ENCODE data around the gene PSG5.
"Not testable (repeated sequence)": the region's sequence is repeated elsewhere in the genome, so short reads cannot be mapped to it uniquely, and the experiment has no call there.

The PSG5 gene

DNA sequence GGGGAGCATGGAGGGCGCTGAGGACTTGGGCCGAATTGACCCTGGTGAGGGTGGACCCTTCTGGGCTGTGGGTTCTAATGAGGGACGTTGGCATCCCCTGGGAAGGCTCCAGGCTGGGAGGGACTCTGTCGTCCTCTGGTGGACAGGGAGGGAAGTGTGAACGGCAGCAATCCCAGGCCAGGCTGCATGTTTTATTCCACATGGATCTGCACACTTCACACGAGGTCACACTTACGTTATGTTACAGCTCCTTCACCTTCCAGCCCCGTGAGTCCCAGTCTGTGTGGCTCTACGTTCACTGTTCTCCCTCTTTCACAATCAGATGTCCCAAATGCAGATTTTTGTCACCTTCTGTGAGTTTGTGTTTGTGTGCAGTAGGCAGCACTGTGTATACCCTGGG lies 1.8 kb upstream of the PSG5 start:
- DNase-seq (ENCODE audit: low read depth in 2 of 2, low spot score in 1 of 2) = not testable (repeated sequence)

DNA sequence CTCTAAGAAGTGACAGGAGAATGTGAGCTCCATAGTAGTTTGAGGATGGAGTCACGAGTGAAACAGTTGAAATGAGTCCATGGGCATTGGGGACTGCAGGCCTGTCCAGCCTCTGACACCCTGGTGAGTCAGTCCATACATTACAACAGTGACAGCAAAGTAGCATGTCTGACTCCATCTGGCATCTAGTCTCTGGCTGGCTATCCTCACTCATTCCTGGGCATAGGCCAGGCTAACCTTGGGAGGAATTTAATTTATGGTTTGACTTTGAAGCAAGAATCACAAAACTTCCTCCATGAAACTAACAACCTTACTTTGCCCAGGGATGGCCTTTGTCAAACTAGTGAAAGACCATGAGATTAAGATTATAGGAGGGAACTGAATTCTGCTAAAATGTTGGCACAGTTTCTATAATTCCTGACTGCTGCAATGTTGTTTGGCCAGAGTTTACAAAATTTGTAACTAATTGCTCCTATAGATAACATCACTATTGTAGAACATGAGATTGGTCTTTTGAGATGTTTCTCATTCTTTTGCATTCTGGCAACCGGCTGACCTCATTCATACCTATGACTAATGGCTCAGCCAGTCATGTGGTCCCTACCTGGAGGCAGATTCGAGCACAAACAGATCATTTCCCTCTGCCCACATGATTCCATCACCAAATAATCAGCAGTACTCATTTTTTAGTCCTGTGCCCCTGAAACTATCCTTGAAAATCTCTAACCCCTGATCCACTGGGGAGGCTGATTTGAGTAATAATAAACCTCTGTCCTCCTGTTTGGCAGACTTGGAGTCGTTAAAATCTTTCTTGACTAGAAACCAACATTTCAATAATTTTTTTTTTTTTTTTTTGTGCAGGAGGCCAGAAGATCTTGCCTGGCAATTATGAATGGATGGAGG lies 4.2 kb downstream of the PSG5 start:
- not testable (repeated sequence) for DNase-seq (ENCODE audit: low read depth in 2 of 2, low spot score in 1 of 2)

DNA sequence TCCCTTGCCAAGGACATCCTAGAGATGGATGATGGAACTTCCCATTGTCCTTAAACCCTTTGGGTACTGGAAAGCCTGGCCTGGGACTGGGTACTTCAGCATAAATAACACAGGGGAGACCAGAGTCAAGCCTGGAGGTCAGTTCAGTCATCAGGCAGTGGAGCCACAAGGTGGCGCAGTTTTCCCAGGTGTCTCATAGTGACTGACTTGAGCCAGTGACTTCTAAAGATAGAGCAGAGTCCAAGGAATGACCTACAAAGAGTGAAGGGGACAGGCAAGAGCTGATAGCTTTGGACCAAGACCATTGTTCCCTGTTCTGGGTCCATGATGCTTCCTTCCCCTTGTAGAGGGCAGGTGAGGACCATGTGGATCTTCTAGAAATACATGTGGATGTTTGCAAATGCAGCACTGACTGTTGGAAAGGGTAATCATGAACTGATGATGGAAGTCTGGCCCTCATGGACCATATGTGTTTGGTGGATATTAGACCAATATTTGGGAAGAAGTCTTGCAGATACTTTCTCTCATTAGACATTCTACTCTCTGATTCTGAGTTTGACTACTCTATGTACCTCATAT lies 6.7 kb downstream of the PSG5 start:
- DNase-seq (ENCODE audit: low read depth in 2 of 2, low spot score in 1 of 2) = not testable (repeated sequence)

DNA sequence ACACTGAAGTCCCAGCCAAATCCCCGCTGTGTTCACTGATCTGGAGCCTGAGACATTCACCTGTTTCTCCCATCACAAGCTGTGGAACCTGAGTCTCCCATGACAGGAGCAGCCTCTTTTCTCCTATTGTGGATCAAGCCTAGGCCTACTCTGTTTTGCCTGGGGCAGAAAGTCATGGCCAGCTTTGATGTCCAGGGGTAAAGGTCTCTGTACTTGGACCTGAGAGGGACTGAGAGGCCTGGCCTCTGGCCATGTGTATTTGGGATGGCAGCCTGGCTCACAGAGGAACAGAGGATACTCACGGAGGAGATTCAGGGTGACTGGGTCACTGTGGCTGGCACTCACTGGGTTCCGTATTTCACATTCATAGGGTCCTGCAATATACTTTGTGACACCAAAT lies 7.8 kb downstream of the PSG5 start:
- not testable (repeated sequence) for DNase-seq (ENCODE audit: low read depth in 2 of 2, low spot score in 1 of 2)

DNA sequence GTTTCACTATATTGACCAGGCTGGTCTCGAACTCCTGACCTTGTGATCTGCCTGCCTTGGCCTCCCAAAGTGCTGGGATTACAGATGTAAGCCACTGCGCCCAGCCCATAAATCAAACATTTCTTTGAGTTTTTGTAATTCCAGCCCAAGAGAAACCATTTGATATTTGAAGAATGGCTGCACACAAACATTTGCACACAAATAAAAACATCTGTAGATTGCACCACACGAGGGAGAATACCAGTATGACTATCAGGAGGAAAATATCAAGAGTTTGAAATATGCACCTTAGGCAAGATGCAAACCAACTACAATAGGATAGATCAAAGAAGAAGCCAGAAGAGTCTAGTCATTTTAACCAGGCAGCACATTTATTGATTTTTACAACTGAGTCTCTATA lies 20.4 kb downstream of the PSG5 start:
- not testable (repeated sequence) for DNase-seq (ENCODE audit: low read depth in 2 of 2, low spot score in 1 of 2)

DNA sequence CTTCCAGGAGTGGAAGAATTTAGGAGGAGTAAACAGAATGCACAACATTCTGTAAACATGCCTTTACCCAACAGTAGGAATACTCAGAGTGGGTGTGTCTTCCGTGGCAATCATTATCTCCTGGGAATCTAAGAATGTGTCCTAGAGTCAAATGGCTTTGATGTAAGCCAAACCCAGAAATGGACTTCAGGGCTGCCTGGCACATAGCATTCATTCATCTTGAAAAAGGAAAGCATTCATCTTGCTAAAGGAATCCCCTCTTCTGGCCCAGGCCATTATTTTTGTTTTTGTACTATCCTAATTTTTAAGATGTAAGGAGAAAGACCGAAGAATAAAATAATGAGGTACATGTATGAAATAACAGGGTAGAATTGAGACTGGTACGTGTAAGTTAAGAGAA lies 23.2 kb downstream of the PSG5 start:
- DNase-seq (ENCODE audit: low read depth in 2 of 2, low spot score in 1 of 2) = not testable (repeated sequence)

DNA sequence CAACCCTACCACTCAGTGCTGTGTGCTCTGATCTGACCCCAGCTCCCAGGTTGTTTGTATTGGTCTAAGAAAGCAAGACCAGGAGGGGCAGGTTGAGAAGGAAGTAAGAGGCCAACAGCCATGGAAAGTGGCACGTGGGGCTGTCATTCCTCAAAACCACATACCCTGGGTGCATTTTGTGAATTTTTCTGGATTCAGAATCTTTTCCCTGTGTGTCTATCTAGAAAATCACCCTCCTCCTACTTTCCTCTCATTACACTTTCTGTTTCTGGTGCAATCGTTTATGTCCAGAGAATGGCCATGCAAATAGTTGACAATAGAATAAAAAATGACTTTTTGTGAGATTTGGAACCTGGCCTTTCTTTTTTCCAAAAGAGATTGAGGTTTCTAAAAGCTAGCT lies 24.1 kb downstream of the PSG5 start:
- DNase-seq (ENCODE audit: low read depth in 2 of 2, low spot score in 1 of 2) = not testable (repeated sequence)

DNA sequence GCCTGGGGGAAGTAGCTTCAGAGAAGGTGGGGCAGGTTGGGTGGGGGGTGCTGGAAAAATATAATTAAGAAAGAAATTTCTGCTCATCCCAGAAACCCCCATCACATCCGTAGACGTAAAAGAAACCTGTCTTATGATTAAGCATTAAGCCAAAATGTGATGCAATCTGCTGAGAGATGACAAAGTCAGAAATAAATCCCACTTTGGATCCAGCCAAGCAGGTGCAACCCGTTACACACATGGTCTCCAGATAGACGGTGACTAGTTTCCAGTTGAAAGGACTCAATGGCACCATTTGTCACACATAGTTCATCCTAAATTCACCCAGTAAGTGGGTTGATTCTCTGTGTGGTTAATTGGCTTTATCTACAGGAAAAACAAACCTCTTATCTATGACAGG lies 34.1 kb downstream of the PSG5 start:
- no peak for DNase-seq (ENCODE audit: low read depth in 2 of 2, low spot score in 1 of 2)

DNA sequence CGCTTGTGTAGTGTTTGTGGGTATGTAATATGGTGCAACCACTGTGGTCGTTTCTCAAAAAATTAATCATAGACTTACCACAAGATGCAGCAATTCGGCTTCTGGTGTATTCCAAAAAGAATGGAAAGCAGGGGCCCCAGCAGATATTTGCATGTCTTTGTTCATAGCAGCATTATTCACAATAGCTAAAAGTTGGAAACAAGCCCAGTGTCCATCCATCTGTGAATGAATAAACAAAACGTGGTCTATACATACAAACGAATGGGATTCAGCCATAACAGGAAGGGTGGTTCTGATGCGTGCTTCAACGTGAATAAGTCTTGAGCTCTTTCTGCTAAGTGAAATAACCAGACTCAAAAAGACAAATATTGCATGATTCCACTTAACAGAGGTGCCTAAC lies 36.5 kb downstream of the PSG5 start:
- not testable (repeated sequence) for DNase-seq (ENCODE audit: low read depth in 2 of 2, low spot score in 1 of 2)

DNA sequence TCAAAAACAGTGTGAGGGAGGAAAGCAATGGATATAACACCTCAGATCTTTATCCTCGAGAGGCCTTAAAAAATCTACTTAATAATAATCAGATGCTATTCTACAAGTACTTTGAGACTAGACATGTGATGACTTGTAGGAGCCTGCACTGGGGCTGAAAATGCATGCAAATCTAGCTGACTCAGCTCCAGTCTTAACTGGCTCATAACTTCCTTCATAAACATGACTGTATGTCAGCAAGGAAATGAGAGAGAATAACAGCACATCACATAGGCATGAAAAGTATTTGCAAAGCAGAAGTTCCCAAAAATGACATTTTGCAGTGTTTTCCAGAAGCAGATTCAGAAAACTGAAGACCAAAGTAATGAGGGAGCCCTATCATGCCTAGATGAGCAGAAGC lies 38.1 kb downstream of the PSG5 start:
- DNase-seq (ENCODE audit: low read depth in 2 of 2, low spot score in 1 of 2) = no peak

DNA sequence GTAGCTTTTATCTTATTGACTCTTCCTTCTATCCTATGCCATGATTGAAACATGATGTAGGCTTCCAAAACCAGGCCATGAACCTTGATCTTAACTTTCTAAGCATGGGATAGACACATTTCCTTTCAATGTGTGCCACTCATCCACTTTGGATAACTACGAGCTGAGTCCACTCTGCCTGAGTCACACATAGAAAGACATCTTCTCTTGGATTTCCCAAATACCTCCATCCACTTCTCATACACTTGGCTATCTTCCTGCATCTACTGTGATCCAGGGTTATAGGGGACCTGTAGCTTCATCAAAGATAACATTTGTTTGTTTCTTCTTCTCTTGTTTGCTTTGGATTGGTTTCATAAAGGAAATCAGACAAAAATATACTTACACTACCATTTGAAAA lies 44.6 kb downstream of the PSG5 start:
- not testable (repeated sequence) for DNase-seq (ENCODE audit: low read depth in 2 of 2, low spot score in 1 of 2)

DNA sequence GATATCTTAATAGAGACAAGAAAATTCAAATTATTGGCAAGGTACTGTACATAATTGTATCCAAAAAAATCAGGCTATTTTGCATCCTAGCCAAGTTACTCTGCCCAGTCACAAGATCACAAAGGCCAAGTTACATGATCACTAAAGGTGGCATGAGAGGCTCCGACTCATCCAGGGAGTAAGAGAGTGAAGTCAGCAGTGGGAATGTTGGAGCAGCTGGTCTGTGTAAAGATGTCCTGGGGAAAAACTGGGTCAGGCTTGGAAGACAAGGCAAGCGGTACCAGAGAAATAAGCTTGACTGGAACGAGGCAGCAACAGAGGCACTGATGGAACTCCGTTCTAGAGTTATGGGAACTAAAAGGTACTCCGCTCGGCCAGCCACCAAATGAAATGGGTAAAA lies 53.6 kb downstream of the PSG5 start:
- DNase-seq (ENCODE audit: low read depth in 2 of 2, low spot score in 1 of 2) = no peak

DNA sequence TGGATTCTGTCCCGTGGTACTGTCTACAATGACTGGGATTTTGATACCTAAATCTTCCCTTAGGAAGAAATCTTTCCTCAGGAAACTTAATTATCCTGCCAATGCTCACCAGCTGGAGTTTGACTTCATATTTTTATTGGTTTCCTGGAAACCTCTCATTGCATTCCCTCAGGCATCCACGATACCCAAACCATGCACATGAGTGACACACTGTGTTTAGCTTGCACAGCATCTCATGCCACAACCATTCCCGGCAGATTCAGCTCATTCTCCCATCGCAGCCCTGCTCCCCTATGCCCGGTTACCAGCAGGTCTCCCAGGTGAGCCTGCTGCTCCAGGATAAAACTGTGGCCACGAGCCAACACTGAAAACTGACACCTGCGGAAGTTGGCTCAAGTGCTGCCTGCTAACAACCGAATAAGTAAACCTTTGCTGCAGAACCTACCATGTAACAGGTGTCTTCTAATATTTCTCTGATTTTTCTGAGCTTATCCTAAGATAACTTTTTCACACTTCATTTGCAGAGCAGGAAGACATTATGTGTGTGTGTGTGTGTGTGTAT lies 55.0 kb downstream of the PSG5 start:
- not testable (repeated sequence) for DNase-seq (ENCODE audit: low read depth in 2 of 2, low spot score in 1 of 2)

DNA sequence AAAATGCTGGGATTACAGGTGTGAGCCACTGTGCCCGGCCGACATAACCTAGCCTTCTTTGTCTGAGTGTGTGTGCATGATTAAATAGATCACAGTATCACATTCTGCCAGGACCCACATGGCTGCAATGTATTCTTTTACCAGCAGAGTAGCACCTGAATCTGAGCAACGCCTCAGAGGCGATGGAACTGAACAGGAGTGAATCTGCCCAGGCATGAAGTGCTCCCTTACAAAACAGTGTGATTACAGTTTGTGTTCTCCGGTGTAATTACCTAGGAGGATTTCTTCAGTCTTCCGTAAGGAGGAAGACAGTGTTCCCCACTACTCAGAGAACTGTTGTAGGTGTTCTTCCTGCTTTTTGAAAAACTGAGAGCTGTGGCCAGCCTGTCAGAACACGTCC lies 57.1 kb downstream of the PSG5 start:
- not testable (repeated sequence) for DNase-seq (ENCODE audit: low read depth in 2 of 2, low spot score in 1 of 2)

DNA sequence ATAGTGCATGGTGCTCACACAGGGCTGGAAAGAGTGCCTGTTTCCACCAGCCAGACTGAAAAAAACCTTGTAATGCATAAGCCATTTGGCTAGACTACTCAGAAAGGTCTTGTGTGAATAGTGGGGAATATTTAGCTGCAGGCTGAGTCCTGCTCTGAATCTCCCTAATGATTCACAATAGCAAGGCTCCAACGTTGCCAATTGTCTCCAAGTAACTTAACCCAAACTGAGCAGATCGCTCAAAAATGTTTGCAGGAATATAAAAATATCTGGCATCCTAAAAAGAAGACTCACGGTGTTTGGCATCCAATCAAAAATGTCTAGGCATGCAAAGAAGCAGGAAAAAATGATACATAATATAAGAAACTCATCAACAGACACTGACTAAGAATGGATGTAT lies 59.0 kb downstream of the PSG5 start:
- DNase-seq (ENCODE audit: low read depth in 2 of 2, low spot score in 1 of 2) = not testable (repeated sequence)

DNA sequence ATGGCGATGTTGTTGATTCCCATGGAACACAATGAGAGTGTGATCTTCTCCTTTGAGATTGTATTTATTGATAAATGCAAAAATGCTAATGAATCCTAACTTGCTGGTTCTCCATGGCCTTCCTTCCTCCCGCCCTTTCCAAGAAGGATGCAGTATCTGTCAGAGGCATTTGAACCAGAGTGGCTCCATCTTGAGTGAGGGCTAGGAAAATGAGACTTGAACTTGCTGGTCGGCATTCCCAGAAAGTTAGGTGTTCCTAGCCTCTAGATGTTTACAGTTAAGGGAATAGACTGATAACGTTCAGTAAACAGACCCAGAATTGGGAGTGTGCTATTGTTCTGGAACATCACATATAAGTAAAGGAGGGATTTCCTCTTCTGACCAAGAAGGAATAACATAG lies 59.6 kb downstream of the PSG5 start:
- DNase-seq (ENCODE audit: low read depth in 2 of 2, low spot score in 1 of 2) = no peak

DNA sequence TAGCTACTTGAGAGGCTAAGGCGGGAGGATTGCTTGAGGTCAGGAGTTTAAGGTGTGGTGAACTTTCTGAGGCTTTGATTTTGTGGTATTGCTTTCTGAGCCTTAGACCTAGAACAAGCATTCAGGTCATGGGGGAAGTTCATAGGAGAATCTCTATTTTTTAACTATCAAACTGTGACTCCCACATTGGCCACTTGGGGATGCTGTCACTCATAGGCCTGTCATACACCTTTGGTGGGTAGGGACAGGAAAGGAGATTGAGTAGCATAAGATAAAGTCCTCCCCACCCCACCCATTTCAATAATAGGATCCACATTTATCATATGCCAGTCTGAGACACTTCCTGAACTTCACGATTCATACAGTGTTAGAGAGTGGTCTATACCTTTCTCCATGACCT lies 62.0 kb downstream of the PSG5 start:
- DNase-seq (ENCODE audit: low read depth in 2 of 2, low spot score in 1 of 2) = no peak

DNA sequence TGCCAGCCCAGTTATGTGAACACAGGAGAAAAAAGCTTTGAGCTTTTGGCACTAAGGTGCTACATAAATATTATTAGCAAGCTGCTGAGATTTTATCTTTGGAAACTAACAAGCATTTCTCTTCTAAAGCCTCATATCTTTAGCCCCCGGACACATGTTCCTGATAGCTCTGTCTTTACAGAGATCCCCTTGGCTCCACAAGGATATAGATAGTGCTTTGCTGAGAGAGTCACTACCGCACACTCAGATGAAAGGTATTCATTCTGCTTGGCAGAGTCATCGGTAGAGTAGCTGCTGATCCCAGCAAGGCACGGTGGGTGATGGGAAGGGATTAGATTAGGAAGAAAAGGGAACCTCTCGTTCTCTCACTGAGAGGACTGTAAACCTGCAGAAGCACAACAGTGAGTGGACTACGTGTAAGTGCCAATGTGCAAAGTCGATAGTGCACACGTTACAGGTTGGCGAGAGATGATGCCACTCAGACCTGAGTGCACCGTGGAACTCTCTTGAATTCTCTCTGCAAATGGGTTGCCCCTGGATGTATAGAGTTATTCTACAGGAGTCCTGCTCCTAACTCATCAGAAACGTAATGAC lies 65.8 kb downstream of the PSG5 start:
- DNase-seq (ENCODE audit: low read depth in 2 of 2, low spot score in 1 of 2) = not testable (repeated sequence)

DNA sequence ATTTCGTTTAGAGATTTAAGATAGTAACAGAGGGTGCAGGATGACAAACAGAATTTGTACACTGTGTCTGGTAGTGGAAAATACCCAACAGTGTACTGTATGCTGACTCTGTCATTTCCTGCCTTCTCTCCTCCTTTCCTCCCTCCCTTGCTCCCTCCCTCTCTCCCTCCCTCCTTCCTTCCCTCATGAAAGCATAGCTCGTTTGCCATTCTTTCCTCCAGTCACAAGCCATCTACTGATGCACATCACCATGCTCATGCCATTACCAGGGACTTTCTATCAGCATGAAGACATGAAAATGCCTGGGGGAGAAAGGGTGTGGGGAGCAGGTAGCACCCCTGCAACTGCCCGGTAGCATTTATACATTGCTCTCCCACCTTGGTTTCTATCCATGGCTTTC lies 66.8 kb downstream of the PSG5 start:
- DNase-seq (ENCODE audit: low read depth in 2 of 2, low spot score in 1 of 2) = not testable (repeated sequence)
